HG03159 (cell line): Measurements from ENCODE around the gene NTMT1.
A peak's percentile ranks its signal among the peaks of the same experiment; 100 is the strongest.
"Not testable (repeated sequence)": the region's sequence is repeated elsewhere in the genome, so short reads cannot be mapped to it uniquely, and the experiment has no call there.

Source experiments
- ATAC-seq: cut with Tn5 transposase; IDR thresholded peaks from one replicate; pipeline ENCODE4 v1.9.1; 2021; ENCODE audit warnings: mild to moderate bottlenecking, moderate library complexity; ENCODE audit not compliant: unreplicated experiment

Gene NTMT1

DNA sequence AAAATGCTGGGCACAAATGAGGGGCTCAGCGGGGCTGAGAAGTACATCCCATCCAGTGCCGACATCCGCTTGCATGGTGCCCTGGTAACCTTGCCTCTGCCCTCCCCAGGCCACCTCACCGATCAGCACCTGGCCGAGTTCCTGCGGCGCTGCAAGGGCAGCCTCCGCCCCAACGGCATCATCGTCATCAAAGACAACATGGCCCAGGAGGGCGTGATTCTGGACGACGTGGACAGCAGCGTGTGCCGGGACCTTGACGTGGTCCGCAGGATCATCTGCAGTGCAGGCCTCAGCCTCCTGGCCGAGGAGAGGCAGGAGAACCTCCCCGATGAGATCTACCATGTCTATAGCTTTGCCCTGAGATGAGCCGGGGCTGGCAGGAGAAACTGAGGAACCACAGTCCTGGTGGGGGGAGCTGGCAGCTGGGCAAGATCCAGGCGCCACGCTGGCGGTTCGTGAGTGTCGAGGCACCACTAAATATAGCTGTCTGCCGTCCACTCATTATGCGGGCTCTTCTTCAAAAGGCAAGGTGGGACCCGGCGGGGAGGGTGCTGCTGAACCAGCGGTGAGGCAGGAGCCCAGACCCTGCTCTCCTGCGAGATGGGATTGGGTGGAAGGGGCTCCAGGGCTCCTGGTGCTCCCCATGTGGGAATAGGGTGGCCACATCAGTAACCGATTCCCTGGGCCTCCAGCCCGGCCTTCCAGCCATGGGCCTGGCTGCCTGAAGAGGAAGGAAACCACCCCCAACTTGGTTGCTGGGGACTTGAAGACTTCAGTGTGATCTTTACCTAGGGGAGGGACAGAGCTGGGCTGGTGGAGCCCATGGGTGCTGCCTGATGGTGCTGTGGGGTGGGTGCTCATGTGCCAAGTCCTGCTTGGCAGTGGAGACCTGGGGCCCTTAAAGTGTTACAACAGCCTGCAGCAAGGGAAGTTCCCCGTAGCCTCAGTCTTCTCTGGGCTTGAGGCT, 9.4 kb downstream of the NTMT1 start:
- ATAC-seq, result no peak

DNA sequence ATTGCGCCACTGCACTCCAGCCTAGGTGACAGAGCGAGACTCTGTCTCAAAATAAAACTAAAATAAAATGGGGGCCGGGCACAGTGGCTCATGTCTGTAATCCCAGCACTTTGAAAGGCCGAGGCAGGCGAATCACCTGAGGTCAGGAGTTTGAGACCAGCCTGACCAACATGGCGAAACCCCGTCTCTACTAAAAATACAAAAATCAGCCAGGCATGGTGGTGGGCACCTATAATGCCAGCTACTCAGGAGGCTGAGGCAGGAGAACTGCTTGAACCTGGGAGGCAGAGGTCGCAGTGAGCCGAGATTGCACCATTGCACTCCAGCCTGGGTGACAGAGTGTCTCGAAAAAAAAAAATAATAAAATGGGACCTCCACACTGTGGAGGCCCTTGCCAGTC, 10.4 kb downstream of the NTMT1 start:
- not testable (repeated sequence) for ATAC-seq

DNA sequence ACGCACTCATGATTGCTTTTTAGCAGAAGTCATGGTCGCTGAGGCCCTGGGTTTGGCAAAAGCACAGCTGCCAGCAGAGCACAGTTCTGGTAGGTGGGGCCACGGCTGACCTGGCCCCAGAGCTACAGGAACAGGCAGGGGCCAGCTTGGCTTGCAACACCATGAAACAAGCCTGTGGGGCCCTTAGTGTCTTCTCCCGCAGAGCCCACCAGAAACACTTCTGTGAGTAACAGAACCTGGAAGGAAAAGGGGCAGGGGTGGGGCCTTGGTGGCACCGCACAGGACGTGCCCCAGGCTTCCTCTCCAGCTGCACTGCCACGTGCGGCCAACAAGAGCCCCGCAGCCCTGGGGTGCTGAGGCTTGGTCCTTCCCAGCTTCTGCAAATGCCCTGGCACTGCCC, 11.1 kb downstream of the NTMT1 start:
- no peak for ATAC-seq

DNA sequence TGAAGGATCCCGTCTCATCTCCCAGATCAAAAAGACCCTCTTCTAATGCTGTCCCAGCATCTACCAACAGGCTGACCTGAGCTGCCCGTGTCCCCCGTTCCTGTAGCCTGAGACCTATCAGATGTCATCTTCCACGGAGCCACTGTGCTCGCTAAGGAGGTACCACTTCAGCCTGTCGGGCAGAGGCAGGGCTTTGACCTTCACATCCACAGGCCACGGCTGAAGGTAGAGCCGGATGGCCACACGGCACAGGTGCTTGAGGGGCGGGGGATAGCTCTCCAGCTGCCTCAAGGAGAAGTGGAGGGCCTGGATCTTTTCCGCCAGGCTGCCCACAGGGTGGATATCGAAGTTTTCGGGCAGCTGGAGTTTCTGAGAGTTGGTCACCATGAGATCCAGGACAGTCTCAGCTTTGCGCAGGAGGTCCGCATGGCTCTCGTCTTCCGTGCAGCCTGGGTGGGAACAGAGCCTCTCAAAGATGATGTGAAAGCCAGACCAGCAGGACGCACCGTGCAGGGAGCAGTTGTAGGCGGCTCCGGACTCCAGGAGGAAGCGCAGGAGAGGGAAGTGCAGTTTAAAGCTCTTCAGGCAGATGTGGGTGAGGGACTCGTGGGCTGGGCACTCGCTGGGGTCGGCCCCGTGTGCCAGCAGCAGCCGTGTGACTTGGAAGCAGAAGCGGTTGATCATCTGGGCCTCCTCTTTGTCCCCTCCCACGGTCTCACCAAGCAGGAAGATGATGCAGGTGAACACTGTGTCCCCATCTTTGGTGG, 11.9 kb downstream of the NTMT1 start:
- no peak for ATAC-seq

DNA sequence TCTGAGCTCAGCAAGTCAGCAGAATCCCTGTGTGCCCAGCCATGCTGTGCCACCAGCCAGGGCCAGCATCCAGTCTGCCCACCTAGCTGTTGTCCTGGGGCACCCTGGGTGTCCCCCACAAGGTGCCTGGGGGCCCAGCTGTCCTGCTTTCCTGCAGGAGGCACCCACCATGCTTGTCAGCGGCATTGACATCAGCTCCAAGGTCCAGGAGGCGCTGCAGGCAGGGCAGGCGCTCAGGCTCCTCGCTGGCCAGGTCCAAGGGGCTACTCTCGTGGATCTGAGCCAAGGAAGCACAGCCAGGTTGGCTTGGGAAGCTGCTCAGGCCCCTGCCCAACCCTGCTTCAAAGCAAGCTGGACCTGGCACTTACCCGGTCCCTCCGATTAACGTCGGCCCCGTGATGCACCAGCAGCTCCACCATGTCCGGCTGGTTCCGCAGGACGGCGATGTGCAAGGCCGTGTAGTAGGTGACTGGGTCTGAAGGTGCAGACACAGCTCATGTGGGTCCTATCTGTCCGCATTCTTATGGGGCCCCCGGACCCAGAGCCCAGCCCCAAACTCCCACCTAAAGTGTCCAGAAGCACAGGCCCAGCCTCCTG, 13.2 kb downstream of the NTMT1 start:
- no peak for ATAC-seq

DNA sequence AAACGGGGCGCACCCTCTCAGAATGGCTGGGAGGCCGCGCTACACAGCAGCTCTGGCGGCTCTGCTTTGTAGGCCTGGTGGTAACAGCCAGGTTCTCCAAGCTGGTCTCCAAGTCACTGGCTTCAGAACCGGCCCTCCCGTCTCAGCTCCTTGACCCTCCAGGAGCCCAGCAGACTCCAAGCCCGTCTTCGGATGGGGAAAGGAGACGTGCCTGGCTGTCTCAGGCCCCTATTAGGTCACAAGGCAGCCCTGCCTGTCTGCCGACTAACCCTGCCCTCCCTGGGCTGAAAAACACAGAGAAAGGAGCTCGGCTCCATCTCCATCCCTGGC, 13.8 kb downstream of the NTMT1 start:
- ATAC-seq, result no peak

DNA sequence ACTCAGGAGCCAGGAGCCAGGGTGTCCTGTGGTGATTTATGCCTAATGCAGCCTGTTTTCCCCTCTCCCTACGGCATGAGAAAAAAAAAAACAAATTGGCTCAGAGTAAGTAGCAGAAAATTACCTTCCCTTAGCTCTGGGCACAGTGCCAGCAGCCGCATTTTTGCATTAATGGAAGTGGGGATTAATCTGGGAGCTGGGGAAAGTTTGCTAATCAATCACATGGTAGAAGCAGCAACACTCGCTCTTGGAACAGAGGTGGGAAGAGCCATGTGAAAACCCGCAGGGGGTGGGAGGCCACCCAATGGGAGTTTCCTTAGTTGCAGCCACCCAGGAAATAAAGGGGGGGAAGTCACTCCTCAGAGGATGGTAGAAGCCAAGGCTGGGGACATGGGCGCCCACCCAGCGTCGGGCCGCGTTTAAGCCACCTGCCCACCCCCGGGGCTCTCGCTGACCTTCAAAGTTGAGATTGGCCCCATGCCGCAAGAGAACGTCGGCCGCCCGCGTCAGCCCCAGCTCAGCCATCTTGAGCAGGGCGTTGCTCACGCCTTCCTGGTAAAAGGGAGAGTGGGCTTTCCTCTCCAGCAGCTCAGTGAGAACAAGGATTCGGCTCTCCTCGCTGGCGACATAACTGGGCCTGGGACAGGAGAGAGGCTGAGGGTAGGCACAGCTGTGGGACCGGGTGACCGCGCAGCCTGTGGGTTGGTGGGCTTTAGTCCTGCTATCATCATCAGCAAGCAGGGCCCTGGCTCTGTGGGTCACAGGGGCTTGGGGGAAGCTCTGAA, 14.3 kb downstream of the NTMT1 start:
- ATAC-seq, result no peak

DNA sequence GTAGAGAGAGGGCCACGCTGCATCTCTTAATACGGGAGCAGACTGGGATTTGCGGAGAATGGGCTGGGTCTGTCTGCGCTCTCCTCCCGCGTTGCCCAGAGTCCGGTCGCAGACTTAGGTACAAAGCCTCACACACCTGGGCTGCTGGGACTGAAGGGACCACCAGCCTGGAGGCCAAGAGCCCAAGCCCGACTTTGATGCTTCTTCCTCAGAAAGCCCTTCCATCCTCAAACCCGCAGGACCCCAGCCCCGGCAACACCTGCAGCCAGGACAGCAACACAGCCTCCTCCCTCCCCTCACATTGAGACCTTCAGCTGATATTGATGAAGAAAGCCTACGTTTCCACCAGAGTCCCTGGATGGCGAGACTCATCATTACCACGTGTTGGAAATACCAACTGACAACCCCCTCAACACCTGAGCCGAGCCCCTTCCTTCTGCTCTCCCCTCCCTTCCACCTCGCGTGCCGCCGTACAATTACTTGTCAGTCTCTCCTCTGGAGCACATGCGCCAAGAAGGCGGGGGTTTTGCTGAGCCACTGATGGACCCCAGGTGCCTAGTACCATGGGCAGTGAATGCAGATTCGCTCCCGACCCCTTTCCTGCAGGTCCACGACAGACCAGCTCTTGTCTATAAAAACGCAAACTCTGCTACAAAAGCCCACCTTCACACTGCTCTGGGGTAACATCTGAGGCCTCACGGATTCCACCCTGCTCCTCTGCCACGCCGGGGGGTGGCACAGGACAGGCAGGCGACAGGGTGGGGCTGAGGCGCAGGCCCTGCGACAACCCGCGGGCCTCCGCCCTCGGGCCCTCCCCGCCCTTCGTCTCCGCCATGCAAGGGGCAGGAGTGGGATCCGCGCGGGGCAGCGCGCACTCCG, 15.1 kb downstream of the NTMT1 start:
- peak; percentile 19 for ATAC-seq

DNA sequence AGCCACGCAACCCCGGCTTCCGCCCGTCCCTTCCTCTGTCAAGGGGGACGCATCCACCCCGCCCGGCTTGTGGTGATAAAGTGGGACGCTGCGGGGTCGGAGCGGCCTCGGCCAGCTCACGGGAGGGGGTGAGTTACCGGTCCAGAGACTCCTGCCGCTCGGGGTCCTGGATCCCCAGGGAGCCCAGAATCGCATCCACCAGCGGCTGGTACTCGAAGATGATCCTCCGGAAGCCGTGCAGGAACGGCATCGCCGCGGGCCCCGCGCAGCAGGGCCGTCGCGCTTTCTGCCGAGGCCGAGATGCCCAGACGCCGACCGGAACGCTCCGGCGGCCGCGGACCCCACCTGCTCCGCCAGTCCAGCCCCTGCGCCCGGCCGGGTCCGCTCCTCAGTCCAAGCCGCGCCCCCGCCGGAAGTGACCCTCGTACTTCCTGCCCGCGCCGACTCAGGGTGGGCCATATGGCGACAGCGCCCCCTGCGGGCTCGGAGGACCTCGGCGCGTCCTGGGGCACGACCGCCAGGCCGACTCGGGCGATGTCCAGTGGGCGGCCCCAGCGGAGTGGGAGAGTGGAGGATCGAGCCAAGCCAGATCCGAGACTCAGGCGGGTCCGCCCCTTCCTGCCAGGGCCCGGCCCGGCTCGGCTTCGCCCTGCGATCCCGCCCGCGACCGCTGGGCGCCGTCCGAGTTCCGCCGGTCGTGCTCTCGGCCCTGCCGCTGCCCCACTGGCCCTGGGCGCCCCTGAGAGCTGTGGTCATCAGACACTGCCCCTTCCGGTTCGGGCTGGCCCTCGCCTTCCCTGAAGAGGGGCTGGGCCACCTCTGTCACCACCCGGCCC, 16.0 kb downstream of the NTMT1 start, which contains the start of gene ASB6:
Gene ASB6 (minus strand): TSS at position 402 of the 836 bp plus-strand sequence. CDS start 152 bp downstream, at position 250.
- ATAC-seq, result peak; percentile 86

DNA sequence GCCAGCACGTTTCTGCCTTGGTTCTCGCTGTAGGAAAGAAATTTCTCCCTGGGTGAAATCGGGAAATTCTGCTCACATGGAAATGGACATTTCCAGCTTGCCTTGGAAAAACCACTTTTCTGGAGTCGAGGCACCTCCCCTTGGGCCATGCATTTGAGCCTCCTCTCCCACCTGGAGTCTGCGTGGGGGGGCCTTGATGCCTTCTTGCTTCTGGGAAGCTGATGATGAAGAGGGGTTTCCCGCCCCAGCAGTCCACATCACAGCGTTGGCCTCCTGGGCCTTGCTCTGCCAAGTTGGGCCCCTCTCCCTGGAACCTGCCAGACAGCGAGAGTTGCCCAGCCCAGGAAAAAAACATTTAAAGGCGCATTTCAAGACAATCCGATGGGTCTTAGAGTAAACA, 17.7 kb downstream of the NTMT1 start:
- no peak for ATAC-seq

DNA sequence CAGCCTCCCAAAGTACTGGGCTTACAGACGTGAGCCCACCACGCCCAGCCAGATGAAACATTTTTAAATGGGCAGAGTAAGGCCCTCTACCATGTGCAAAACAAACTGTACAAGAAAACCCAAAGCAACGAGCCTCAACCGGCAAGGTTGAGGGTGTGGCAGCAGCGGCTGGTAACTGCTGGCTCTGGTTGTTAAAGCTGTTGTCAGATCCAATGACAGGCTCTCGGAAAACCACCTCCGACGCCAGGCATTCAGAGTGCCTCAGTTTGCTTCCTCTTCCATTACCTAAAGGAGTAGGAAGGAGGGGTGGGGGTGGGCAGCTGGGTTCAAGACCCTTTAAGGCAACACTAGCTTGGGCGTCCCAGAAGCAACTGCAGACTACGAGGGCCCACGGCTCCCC, 18.4 kb downstream of the NTMT1 start:
- no peak for ATAC-seq

DNA sequence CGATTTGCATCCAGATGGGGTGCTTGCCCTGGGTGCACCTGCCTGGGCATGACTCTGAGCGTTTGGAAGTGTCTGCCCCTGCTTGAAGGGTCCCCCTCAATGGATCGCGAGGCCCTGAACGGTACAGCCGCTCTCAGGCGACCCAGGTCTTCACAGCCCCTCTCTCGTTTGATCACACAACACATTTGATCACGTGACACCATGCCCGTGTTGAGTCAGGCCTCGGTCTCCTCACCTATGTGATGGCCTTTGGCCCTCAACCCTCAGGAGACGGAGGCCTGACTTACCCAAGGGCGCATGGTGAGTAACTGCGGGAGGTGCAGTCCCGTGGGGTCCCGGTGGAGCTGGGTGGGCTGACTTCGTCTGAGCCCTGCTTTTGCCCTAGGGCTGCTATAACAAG, 18.9 kb downstream of the NTMT1 start:
- ATAC-seq, result no peak

DNA sequence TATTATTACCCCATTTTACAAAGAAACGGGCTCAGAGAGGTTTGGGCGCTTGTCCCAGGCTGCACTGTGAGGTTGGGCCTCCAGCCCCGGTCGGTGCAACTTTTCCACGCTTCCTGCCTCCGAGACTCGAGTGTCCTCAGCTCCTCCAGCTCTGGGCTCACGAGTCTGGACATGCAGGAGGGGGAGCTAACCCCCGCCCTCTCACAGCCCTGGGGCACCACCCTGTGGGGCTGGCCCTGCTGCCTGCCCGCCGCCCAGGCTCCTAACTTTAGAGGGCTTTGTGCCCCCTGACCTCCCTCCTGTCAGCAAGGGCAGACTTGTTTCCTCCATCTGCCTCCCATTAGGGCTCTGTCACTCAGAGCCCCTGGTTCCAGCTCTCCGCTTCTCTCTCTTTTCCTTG, 20.3 kb downstream of the NTMT1 start:
- no peak for ATAC-seq

DNA sequence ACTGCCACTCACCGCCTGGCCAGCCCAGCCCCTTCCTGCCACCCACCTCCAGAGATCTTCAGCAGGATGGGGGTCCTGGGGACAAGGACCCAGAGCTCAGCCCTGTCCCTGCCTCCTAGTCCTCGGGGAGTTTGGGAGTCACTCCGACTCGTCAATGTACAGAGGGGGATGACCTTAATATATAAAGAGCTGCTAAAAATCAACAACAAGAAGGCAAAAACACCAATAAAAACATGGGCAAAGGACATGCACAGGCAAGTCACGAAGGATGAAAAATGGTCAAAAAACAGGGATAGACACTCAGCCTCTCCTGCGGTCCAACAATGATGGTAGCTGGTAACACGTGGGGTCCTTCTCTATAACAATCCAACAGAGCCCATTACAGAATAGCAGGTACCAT, 20.7 kb downstream of the NTMT1 start:
- ATAC-seq, result no peak

DNA sequence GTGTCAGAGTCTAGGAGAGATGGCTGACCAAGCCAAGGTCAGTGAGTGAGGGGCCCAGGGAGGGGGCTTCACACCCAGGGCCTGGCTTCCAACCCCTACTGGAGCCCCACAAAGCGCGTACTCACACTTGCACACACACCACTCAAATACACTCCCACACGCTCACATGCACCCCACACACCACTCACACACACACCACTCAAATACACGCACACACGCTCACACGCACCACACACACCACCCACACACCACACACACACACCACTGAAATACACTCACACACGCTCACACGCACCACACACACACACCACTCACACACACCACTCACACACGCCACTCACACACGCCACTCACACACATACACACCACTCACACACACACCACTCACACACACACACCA, 21.7 kb downstream of the NTMT1 start:
- no peak for ATAC-seq

DNA sequence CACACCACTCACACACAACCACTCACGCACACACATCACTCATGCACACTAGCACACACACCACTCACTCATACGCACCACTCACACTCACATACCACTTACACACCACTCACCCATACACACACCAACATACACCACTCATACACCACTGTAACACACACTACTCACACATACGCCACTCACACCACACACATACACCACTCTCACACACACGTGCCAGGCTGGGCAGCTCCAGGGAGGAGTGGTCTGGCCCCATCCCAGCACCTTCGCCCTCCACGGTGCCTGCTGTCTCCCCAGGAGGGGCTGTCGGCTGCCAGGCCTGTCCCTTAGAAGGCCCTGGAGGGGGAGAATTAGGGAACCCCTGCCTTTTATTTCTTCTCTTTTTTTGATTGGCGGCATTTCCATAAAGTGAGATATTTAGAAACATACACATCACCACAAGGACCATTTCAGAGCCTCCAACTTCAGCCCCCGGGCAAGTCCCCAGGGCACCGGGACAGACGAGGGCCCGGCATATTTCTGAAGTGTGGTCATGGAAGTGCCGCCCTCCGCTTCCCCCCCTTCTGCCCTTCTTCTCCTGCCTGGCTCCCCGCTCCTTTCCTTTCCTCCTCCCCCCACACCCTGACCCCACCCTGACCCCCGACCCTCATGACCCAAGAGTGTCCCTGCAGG, 22.3 kb downstream of the NTMT1 start:
- no peak for ATAC-seq

DNA sequence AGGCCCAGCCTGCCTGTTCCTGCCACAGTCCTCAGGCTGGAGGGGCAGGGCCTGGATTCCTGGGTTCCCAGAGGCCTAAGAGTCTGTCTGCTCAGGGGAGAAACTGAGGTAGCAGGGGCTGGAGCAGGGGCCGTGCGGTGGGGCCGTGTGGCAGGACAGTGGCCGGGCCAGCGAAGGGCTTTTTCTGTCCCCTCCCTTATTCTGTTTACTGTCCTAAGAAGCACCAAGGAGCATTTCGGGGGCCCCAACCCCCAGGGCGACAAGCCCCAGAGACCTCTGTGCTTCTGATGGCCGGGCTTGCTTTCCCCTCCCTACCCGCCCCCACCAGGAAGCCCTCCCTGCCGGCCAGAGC, 22.8 kb downstream of the NTMT1 start:
- ATAC-seq, result no peak
